ENCODE data around the gene AFP.

DNA sequence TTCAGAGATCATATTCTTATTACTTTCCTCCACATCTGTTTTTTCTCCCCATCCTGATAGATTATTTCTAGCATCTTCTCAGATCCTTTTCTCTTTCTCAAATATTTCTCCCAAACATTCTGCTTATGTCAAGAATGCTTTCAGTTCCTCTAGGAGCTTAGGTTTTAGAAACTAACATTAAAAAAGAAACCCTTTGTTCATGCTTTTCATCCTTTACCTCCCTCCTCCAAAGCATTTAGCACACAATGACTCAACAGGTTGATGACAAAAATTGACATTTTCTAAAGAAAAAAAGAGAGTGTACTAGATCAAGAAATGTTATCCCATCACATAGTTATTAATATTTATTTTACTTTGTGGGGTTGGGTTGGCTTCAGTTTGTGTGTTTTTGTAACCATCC lies 48.5 kb upstream of the AFP start:
- TF ChIP-seq, protein P1, sequence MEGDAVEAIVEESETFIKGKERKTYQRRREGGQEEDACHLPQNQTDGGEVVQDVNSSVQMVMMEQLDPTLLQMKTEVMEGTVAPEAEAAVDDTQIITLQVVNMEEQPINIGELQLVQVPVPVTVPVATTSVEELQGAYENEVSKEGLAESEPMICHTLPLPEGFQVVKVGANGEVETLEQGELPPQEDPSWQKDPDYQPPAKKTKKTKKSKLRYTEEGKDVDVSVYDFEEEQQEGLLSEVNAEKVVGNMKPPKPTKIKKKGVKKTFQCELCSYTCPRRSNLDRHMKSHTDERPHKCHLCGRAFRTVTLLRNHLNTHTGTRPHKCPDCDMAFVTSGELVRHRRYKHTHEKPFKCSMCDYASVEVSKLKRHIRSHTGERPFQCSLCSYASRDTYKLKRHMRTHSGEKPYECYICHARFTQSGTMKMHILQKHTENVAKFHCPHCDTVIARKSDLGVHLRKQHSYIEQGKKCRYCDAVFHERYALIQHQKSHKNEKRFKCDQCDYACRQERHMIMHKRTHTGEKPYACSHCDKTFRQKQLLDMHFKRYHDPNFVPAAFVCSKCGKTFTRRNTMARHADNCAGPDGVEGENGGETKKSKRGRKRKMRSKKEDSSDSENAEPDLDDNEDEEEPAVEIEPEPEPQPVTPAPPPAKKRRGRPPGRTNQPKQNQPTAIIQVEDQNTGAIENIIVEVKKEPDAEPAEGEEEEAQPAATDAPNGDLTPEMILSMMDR (IDR thresholded peaks at IDR 0.05; ENCODE audit: borderline replicate concordance, extremely low read depth, low read length, poor library complexity, severe bottlenecking) = no peak
- no peak for TF ChIP-seq EZH2 (IDR thresholded peaks at IDR 0.05; ENCODE audit: borderline replicate concordance, low read depth, low read length, severe bottlenecking)
